SK-N-SH (cell line): ENCODE measurements around the gene LAMA1. TPM values are rescaled to one million over a fixed set of nuclear protein-coding genes. Genes with fewer than 3 reads are reported as not detected.

Experiments used
- CTCF ChIA-PET: fragments of 300-600, 350-600 bp; formaldehyde crosslinking; extraction: SDS; loops from one replicate; lab custom pipeline; 2021; lab: Yijun Ruan, JAX
- POLR2A ChIA-PET: fragments of 350-600 bp; sonication (Branson Sonifier 250); formaldehyde crosslinking; extraction: SDS; loops from one replicate; lab custom pipeline; 2020; ENCODE audit warnings: antibody characterized with exemption, inconsistent platforms; lab: Yijun Ruan, JAX
- DNase-seq: peaks from one replicate; pipeline ENCODE4 v3.0.0; 2012
- H2AFZ ChIP-seq: fragments of 200-600 bp; sonication (generic); 2 replicates; pipeline ENCODE4 v1.8.1; 2016; ENCODE audit warnings: antibody characterized with exemption, mild to moderate bottlenecking, low read depth
- H3F3A ChIP-seq: fragments of 200-600 bp; sonication (generic); replicated peaks from 2 replicates; pipeline ENCODE3; 2016; ENCODE audit warnings: antibody characterized with exemption, mild to moderate bottlenecking; ENCODE audit not compliant: insufficient read depth
- H3K27ac ChIP-seq, 2 experiments: fragments of 200-500 bp in 1 of 2; fragments of 200-600 bp in 1 of 2; sonication (Bioruptor generic) in 1 of 2; sonication (generic), shearing (Covaris generic) in 1 of 2; 2 replicates each; pipeline versions ENCODE4 v1.5.1 to v1.6.1; 2014 to 2016; ENCODE audit warnings: low read depth in 2 of 2, inconsistent platforms in 1 of 2, low read length in 1 of 2, mild to moderate bottlenecking in 1 of 2, mixed read lengths in 1 of 2
- H3K27me3 ChIP-seq: fragments of 200-600 bp; sonication (generic), shearing (Covaris generic); 2 replicates; pipeline ENCODE4 v1.6.1; 2016; ENCODE audit warnings: mixed run types; ENCODE audit not compliant: insufficient read depth
- H3K36me3 ChIP-seq, 2 experiments: fragments of 200-500 bp in 1 of 2; fragments of 200-600 bp in 1 of 2; sonication (Bioruptor generic) in 1 of 2; sonication (generic) in 1 of 2; replicated peaks in 1 of 2; 2 replicates each; pipeline versions ENCODE3 to v1.5.1; 2014 to 2016; ENCODE audit warnings: low read length in 1 of 2, mild to moderate bottlenecking in 1 of 2; ENCODE audit not compliant: insufficient read depth in 2 of 2, control insufficient read depth in 1 of 2
- H3K4me1 ChIP-seq, 2 experiments: fragments of 200-500 bp in 1 of 2; fragments of 200-600 bp in 1 of 2; sonication (Bioruptor generic) in 1 of 2; sonication (generic), shearing (Covaris generic) in 1 of 2; 2 replicates each; pipeline versions ENCODE4 v1.5.1 to v1.6.1; 2014 to 2016; ENCODE audit warnings: low read depth in 1 of 2, low read length in 1 of 2, mixed run types in 1 of 2; ENCODE audit not compliant: insufficient read depth in 2 of 2, control insufficient read depth in 1 of 2
- H3K4me2 ChIP-seq: fragments of 200-600 bp; sonication (generic), shearing (Covaris generic); 2 replicates; pipeline ENCODE4 v1.6.1; 2017; ENCODE audit warnings: mixed run types
- H3K4me3 ChIP-seq, 2 experiments: fragments of 200-500 bp in 1 of 2; fragments of 200-600 bp in 1 of 2; sonication (Bioruptor generic) in 1 of 2; sonication (generic), shearing (Covaris generic) in 1 of 2; 2 replicates each; pipeline versions ENCODE4 v1.5.1 to v1.8.1; 2014 to 2016; ENCODE audit warnings: low read depth in 2 of 2, inconsistent platforms in 1 of 2, low read length in 1 of 2, mild to moderate bottlenecking in 1 of 2, mixed read lengths in 1 of 2, moderate library complexity in 1 of 2
- H3K79me2 ChIP-seq: fragments of 200-600 bp; sonication (generic); 2 replicates; pipeline ENCODE4 v1.8.1; 2017; ENCODE audit warnings: mild to moderate bottlenecking; ENCODE audit not compliant: insufficient read depth
- H3K9ac ChIP-seq: fragments of 200-600 bp; sonication (generic); 2 replicates; pipeline ENCODE4 v1.6.1; 2017; ENCODE audit warnings: mixed run types
- H3K9me2 ChIP-seq: fragments of 200-600 bp; sonication (generic); 2 replicates; pipeline ENCODE4 v1.6.1; 2017; ENCODE audit warnings: mixed run types
- H3K9me3 ChIP-seq: fragments of 200-600 bp; sonication (generic); 2 replicates; pipeline ENCODE4 v1.6.1; 2017; ENCODE audit warnings: mixed run types, mild to moderate bottlenecking, moderate library complexity
- H4K20me1 ChIP-seq: fragments of 200-600 bp; sonication (generic); 2 replicates; pipeline ENCODE4 v1.6.1; 2017; ENCODE audit warnings: mild to moderate bottlenecking, mixed run types; ENCODE audit not compliant: insufficient read depth
- CHD2 ChIP-seq: fragments of 150-350 bp; IDR thresholded peaks from 2 replicates; pipeline ENCODE4 v1.6.1; 2018; ENCODE audit warnings: low read length; ENCODE audit not compliant: partially characterized antibody
- ELF1 ChIP-seq: IDR thresholded peaks from 2 replicates; pipeline ENCODE4 v1.4.0; 2012
- FOSL2 ChIP-seq: IDR thresholded peaks from 2 replicates; pipeline ENCODE4 v1.4.0; 2012; ENCODE audit warnings: low read depth, mild to moderate bottlenecking, moderate library complexity, borderline replicate concordance
- JUND ChIP-seq: IDR thresholded peaks from 2 replicates; pipeline ENCODE4 v1.4.0; 2012
- PBX3 ChIP-seq: IDR thresholded peaks from 2 replicates; pipeline ENCODE4; 2012
- POLR2AphosphoS5 ChIP-seq: IDR thresholded peaks from 2 replicates; pipeline ENCODE4 v1.6.1; 2012; ENCODE audit warnings: low read depth, low read length
- RAD21 ChIP-seq: IDR thresholded peaks from 2 replicates; pipeline ENCODE4 v1.6.1; 2012; ENCODE audit warnings: mild to moderate bottlenecking, low read length
- RCOR1 ChIP-seq: fragments of 150-350 bp; IDR thresholded peaks from 2 replicates; pipeline ENCODE4 v1.6.1; 2017; ENCODE audit warnings: antibody characterized with exemption, low read length
- REST ChIP-seq: IDR thresholded peaks from 2 replicates; pipeline ENCODE4 v1.6.1; 2012; ENCODE audit warnings: mild to moderate bottlenecking, low read depth, low read length, moderate library complexity
- RFX5 ChIP-seq: IDR thresholded peaks from 2 replicates; pipeline ENCODE4 v1.6.1; 2012; ENCODE audit warnings: mild to moderate bottlenecking, improper control_type of control experiment, low read length
- RXRA ChIP-seq: IDR thresholded peaks from 2 replicates; pipeline ENCODE4 v1.4.0; 2012; ENCODE audit warnings: low read depth, mild to moderate bottlenecking, borderline replicate concordance
- SMC3 ChIP-seq: IDR thresholded peaks from 2 replicates; pipeline ENCODE4 v1.6.1; 2012; ENCODE audit warnings: low read depth, low read length, improper control_type of control experiment
- TEAD4 ChIP-seq: IDR thresholded peaks from 2 replicates; pipeline ENCODE4 v1.4.0; 2012; ENCODE audit warnings: mild to moderate bottlenecking, borderline replicate concordance; ENCODE audit not compliant: insufficient read depth
- WGBS: methylation state at CpG from one replicate; pipeline ENCODE4 v1.1.6; 2017; ENCODE audit warnings: low lambda C conversion rate; 5-methylcytosine and 5-hydroxymethylcytosine counted together
- polyA plus RNA-seq, 3 experiments: library from polyadenylated mRNA; depleted of rRNA; stranded (reverse); fragments of >200 nt; gene quantifications; 2 replicates each; pipeline ENCODE4 v1.2.3, GENCODE V29; 2012
- TF ChIP-seq, protein P1 (sequence below): fragments of 200-600 bp; sonication (generic); IDR thresholded peaks from 2 replicates; pipeline ENCODE4 v1.6.1; 2017; ENCODE audit warnings: antibody characterized with exemption, mild to moderate bottlenecking, moderate library complexity
- TF ChIP-seq, protein P2 (sequence below): IDR thresholded peaks from 2 replicates; pipeline ENCODE4 v1.4.0; 2012; ENCODE audit warnings: low read depth, borderline replicate concordance

Gene LAMA1
- polyA plus RNA-seq, 1 of the 3 experiments (the other 2 are of a cell fraction), result 0.07 TPM

DNA sequence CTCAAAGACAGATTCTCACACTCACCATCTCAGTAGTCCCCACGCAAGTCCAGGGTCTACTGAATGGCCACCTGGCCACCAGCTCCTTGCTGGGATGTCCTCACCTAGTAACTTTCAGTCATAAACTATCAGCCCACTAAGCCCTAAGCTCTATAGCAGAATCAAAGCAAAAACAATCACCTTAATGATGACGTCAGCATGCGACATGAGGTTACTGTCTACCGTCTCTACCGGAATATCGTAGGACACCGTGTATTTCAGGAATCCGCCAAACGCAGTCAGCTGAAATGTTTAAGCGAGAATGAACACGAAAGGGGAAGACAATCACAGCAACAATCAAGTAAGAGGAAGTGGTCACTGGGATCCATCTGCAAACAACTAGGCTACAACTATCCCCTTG lies 81.8 kb downstream of the LAMA1 start (continued):
- TF ChIP-seq REST, result no peak

GRCh38 chr18:7034924-7035323 lies 82.7 kb downstream of the LAMA1 start:
- TF ChIP-seq RCOR1, result no peak
- no peaks in the 10 kb centered on the region for H3K4me1 ChIP-seq
- no peaks in the 10 kb centered on the region for H3F3A ChIP-seq
- CTCF ChIA-PET, result interaction anchor here (1.0 to 5.1 kb wide), 3 partner anchors 13 to 498 kb away, joined by 3 to 18 read pairs (median 9); no protein-coding TSS in a partner anchor
- no peak for DNase-seq
- no peaks in the 10 kb centered on the region for H3K36me3 ChIP-seq
- no peak overlapping the region for H3K4me2 ChIP-seq
- H3K79me2 ChIP-seq, result no peaks in the 10 kb centered on the region
- no peak overlapping the region for H2AFZ ChIP-seq
- 56% methylated on average over 5 of the region's 5 CpGs for WGBS
- H4K20me1 ChIP-seq, result no peaks in the 10 kb centered on the region
- H3K27ac ChIP-seq, result no peak overlapping the region
- H3K4me3 ChIP-seq, result no peak overlapping the region
- POLR2A ChIA-PET, result no interaction called here
- no peak overlapping the region for H3K9ac ChIP-seq
- H3K9me2 ChIP-seq, result no peaks in the 10 kb centered on the region
- no peaks in the 10 kb centered on the region for H3K27me3 ChIP-seq
- no peaks in the 10 kb centered on the region for H3K9me3 ChIP-seq

DNA sequence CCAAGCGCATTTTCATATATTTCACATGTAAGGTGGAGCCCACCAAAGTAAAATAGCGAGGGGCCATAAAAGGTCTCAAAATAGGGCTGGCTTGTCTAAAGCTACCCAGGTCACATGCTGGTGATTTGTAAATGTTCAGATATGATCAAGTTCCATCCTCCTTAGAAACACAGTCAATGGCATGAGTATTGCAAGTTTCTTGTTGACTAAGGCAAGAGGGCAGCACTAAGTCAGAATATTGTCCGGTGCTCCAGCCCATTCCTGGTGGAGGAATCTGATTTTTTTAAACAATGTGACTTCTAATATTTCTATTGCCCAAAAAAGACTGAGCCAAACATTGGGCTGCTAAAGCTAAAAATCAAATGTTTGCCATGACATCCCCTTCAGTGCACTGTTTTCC lies 85.1 kb downstream of the LAMA1 start:
- H3K9ac ChIP-seq, result no peak overlapping the region
- no peak overlapping the region for H3K4me2 ChIP-seq
- no peak overlapping the region for H3K4me3 ChIP-seq
- no peaks in the 10 kb centered on the region for H3K36me3 ChIP-seq
- H3K4me1 ChIP-seq, result no peaks in the 10 kb centered on the region
- H3K79me2 ChIP-seq, result no peaks in the 10 kb centered on the region
- H3K9me2 ChIP-seq, result no peaks in the 10 kb centered on the region
- H3K27ac ChIP-seq, result no peak overlapping the region
- H3F3A ChIP-seq, result no peaks in the 10 kb centered on the region
- POLR2A ChIA-PET, result no interaction called here
- no peak for DNase-seq
- H3K27me3 ChIP-seq, result no peaks in the 10 kb centered on the region
- no peaks in the 10 kb centered on the region for H4K20me1 ChIP-seq
- 63% methylated on average over 3 of the region's 3 CpGs for WGBS
- CTCF ChIA-PET, result interaction anchor here (5.1 kb wide), 1 partner anchor 10 kb away, joined by 18 read pairs; no protein-coding TSS in a partner anchor
- H2AFZ ChIP-seq, result no peak overlapping the region
- H3K9me3 ChIP-seq, result no peaks in the 10 kb centered on the region
- TF ChIP-seq TEAD4 (no peak), PBX3 (no peak), RXRA (no peak), RAD21 (no peak), JUND (no peak), POLR2AphosphoS5 (no peak), ELF1 (no peak), CHD2 (no peak), REST (no peak), SMC3 (no peak), RFX5 (no peak), FOSL2 (no peak)
- TF ChIP-seq, protein P1, sequence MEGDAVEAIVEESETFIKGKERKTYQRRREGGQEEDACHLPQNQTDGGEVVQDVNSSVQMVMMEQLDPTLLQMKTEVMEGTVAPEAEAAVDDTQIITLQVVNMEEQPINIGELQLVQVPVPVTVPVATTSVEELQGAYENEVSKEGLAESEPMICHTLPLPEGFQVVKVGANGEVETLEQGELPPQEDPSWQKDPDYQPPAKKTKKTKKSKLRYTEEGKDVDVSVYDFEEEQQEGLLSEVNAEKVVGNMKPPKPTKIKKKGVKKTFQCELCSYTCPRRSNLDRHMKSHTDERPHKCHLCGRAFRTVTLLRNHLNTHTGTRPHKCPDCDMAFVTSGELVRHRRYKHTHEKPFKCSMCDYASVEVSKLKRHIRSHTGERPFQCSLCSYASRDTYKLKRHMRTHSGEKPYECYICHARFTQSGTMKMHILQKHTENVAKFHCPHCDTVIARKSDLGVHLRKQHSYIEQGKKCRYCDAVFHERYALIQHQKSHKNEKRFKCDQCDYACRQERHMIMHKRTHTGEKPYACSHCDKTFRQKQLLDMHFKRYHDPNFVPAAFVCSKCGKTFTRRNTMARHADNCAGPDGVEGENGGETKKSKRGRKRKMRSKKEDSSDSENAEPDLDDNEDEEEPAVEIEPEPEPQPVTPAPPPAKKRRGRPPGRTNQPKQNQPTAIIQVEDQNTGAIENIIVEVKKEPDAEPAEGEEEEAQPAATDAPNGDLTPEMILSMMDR, result no peak
- TF ChIP-seq, protein P2, sequence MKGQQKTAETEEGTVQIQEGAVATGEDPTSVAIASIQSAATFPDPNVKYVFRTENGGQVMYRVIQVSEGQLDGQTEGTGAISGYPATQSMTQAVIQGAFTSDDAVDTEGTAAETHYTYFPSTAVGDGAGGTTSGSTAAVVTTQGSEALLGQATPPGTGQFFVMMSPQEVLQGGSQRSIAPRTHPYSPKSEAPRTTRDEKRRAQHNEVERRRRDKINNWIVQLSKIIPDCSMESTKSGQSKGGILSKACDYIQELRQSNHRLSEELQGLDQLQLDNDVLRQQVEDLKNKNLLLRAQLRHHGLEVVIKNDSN, result no peak
